ENCODE results near the gene ATXN7L1.
"Not testable (repeated sequence)": the region's sequence is repeated elsewhere in the genome, so short reads cannot be mapped to it uniquely, and the experiment has no call there.

The ATXN7L1 gene

GRCh38 chr7:105890290-105890997 lies 14.0 kb upstream of the ATXN7L1 start:
- DNase-seq (ENCODE audit: low read depth), result no peak

DNA sequence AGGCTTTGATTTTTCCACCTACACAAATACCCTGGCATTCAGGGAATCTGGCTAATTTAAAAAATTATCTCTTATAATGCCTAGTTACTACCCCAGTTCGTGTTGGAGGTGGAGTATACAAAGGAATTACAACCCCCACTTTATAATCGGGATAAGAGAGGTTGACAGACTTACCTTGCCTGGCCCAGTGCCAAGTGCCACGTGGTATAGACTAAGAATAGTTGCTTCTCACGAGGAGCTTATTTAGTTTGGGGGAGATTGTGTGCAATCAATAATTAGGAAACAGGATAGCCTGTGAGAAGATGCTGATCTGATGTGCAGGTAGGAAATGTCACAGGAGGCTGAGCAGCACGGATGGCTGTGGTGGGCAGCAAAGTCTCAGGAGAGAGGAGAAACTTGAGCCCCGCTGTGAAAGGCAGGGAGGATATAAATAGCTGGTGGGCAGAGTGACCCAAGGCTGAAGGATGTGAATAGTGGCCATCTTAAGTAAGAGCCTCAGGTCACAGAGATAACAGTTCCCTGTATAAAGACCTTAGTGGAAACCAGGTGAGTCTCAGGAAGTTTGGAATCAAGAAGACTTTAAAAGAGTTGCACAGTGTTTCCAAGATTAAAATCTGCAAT lies 11.3 kb upstream of the ATXN7L1 start:
- no peak for DNase-seq (ENCODE audit: low read depth)

GRCh38 chr7:105886776-105887175 lies 10.4 kb upstream of the ATXN7L1 start:
- no peak for DNase-seq (ENCODE audit: low read depth)

DNA sequence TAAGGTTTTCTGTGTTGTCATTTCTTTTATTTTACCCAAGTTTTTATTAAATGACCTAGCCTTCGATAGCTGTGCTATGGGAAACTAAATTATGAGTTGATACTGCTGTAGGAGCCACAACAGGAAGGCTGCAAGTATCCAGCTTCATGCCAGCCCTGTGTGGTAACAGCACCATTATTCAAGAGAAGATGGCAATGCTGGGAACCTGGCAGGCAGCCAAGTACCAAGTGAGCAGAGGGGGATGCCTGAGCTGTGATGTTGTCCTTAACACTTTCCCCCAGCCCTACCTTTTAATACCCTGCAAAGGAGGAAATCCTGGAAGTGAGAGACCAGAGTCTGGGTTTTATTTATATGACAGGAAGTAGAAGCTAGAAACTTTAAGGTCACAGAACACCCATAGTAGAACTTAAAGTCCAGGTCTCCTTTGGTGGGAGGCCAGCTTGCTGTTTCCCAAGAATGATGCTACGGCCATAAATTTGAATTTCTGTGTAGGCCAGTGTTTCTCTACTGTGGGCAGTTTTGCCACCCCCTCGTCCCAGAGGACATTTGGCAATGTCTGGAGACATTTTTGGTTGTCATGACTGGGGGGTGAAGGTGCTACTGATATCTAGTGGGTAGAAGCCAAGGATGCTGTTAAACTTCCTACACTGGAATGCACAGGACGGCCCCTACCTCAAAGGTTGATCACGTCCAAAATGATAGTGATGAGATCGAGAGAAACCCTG lies 9.2 kb upstream of the ATXN7L1 start:
- no peak for DNase-seq (ENCODE audit: low read depth)

- not testable (repeated sequence) for DNase-seq (ENCODE audit: low read depth)
Measured at GRCh38 chr7:105883179-105883578, 6.8 kb upstream of the ATXN7L1 start.

GRCh38 chr7:105881439-105881838 lies 5.0 kb upstream of the ATXN7L1 start:
- no peak for DNase-seq (ENCODE audit: low read depth)

DNA sequence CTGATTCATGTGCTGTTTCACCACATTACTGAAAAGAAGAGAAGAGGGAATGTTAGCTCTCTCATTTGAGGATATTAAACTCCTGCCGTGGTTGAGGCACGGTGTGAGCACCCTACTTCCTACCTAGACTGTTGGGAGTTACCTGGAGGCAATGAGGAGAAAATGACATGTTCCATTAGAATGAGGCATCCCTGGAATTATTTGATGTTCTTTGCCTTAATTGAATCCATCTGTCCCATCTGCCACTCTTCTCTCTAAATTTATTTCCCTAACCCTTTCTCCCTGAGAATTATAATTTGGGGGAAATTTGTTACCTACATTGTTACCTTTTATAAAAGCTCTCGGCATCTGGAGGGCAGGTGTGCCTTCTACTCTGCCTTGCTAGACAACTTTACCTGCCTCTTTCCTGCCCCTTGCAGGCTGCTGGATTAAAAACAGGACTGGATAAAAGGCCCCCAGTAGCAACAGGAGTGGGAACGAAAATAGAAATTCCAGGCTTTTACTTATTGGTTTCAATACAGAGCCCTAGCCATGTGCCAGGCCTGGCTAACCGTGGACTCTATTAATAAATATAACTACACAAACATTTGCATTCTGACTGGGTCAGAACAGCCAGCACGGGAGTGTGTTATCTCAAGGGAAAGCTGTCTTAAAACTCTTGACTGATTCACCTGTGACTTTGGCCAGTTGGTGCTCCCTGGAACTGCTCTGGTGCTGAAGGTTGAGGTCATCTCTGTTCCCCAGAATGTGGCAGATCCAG lies 4.4 kb upstream of the ATXN7L1 start:
- no peak for DNase-seq (ENCODE audit: low read depth)

DNA sequence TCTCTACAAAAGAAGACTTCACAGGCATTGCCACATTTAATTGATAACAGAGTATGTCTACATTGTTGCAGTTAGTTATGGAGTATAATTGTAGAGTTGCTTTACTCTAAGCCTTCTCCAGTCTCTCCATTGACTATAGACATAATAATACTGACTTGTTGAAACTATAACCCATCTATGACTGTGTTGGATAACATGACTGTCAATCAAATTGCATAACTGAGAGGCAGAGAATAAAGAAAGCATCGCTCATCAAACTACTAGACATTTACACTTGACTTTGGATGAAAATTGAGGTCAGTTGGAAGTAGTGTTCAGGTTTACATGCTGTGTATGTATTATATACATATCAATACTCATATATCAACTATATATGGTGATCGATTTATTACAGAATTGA lies 3.4 kb upstream of the ATXN7L1 start:
- DNase-seq (ENCODE audit: low read depth), result no peak

GRCh38 chr7:105878746-105879605 lies 2.6 kb upstream of the ATXN7L1 start:
- DNase-seq (ENCODE audit: low read depth), result no peak

- DNase-seq (ENCODE audit: low read depth), result no peak
Measured at GRCh38 chr7:105877736-105878135, 1.3 kb upstream of the ATXN7L1 start.

DNA sequence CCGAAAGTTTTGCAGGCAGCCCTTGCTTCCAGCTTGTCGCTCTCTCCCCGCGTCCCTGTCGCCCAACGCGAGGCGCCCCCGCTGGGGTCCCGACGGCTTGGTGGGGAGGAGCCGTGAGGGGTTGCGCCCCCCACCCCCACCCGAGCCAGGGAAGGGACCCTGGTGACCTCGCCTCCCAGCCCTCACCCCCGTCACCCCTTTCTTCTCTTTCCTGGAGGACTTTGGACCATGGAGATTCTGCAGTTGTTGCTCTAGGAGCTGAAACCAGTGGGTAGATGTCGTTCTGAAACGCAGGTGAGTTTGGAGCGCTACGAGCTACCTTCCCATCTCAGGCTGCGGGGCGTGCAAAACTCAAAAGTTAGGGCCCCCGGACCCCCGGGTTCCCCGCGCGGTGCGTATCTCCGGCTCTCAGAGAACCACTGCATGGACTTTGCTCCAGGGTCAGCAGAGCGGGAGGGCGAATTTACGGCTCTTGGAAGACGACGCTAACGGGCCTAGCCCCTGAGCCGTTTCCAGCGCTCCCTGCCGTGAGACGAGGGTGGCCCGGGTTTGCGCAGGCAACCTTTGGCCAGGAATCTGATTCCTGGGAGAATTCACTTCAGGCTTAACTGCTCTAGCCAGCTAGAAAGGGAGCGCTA lies 684 bp upstream of the ATXN7L1 start:
- DNase-seq (ENCODE audit: low read depth), result no peak

DNA sequence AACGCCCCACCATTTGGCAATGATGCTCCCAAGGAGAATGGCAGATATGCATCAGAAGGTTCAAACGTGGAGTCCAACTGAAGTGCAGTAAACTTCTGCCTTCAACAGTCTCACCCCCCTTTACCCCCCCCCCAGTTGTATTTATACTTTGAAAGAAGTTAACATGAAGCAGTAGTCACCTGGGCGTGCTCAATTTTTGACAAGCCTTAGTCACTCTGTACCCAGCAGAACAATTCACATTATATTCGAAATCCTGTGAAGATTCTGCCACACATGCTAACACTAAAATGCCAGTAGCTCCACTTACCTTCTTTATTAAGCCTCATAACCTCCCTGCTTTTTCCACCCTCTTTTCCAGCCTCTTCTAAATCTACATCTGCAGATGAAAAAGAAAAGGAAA lies 894 bp downstream of the ATXN7L1 start:
- no peak for DNase-seq (ENCODE audit: low read depth)

DNA sequence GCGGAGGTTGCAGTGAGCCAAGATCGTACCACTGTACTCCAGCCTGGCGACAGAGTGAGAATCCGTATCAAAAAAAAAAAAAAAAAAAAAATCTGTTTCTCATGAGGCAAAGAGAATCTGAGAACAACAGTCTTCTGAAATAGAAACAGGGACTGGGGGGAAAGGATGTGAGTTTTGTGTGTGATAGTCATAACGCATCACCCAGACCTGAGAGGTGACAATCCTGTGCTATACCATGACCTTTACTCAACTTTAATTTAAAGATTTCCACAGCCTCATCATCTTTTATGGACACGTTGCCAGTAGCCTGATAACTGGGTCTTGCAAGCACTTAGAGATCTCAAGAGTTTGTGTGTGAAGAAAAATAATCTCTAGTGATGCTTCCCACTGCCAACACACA lies 2.3 kb downstream of the ATXN7L1 start:
- DNase-seq (ENCODE audit: low read depth), result no peak

DNA sequence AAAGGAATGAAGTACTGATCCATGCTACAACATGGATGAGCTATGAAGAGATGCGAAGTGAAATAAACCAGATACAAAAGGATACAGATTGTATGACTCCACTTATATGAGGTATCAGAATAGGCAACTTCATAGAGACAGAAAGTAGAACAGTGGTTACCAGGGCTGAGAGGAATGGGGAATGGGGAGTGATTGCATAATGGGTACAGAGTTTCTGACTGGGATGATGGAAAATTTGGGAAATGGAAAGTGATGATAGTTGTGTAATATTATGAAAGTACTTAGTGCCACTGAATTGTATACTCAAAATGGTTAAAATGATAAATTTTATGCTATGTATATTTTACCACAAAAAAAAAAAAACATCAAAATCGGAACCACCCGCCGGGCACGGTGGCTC lies 3.9 kb downstream of the ATXN7L1 start:
- no peak for DNase-seq (ENCODE audit: low read depth)

- no peak for DNase-seq (ENCODE audit: low read depth)
Measured at GRCh38 chr7:105871142-105871541, 5.3 kb downstream of the ATXN7L1 start.

DNA sequence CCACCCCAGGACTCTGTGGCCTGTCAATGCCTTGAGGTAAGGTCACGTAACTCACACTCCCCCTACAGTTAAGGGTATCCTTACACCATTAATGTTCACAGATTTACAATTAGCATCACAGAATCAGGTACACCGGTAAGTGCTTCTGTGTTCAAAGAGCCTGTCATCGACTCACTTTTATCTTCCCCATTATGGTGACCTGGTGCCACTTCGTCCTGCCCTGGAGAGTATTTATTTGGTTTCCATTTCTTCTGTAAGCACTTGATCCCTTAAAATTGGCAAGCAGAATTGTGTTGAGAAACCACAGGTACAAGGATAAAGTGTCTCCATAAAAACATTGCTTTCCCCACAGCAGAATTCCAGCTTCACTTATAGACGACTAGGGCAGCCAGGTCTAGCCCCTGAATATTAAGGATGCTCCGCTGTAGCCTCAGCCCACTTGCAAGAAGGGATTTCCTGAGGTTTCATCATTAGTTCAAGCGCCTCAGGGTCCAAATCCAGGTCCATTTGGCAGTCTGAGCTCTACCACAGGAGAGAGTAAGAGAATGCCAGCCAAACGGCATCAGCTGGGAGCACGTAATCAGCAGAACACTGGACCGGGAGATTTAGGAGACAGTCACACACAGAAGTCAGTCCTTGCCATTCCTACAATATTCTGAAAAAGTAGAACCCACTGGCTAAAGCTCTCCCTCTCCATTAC lies 10.1 kb downstream of the ATXN7L1 start:
- no peak for DNase-seq (ENCODE audit: low read depth)

DNA sequence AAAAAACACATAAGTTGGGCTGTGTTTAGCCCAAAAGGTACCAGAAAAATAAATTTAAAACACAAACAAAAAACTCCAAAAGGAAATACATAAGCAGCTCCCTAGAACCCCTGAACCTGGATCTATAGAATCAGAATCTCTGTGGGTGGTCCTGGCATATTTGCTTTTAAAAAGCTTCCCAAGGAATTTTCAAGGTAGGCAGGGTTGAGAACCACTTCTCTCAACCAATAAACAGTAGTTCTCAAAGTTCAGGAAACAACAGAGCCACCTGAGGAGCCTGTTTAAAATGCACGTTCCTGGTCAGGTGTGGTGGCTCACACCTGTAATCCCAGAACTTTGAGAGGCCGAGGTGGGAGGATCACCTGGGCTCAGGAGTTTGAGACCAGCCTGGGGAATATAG lies 12.5 kb downstream of the ATXN7L1 start:
- no peak for DNase-seq (ENCODE audit: low read depth)

DNA sequence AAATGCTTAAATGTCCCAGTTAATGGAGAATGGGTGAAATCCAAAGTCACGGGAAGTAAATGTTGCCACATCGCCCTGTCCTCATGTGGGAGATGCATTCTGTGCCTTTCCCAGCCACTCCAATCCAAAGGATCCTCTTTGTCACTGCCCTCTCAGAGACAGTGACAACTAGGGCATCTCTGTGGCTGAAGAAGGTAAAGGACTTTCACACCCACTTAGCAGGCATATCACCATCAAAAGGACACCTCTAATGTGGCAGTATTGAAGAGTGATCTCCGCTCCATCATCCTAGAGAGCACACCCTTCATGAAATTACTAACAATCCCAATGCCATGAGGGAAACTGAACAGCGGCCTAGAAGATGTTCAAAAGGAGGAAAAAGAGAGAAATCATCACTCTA lies 13.6 kb downstream of the ATXN7L1 start:
- no peak for DNase-seq (ENCODE audit: low read depth)

GRCh38 chr7:105862276-105862675 lies 14.1 kb downstream of the ATXN7L1 start:
- no peak for DNase-seq (ENCODE audit: low read depth)

- DNase-seq (ENCODE audit: low read depth), result no peak
Measured at GRCh38 chr7:105861224-105861623, 15.2 kb downstream of the ATXN7L1 start.

DNA sequence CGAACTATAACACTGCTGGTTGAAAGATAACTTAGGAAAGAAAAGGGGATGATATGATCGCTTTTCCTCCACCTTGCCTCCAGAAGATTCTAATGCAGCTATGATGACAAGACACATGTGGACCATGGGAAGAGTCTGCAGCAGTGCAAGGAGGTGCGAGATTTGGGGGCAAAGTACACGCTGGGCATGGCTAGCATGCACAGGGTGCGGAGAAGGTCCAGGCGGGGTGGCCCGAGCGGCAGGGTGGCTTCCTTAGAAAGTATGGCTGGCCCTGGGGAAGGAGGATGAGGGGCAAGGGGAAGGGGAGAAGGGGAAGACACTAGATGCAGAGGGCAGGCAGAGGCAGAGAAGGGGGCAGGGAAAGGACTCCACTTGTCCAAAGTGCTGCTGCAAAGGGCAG lies 15.6 kb downstream of the ATXN7L1 start:
- DNase-seq (ENCODE audit: low read depth), result no peak

Measured in stimulated activated CD8-positive, alpha-beta memory T cell treated with anti-CD3 and anti-CD28 coated beads, Interleukin-7, amount 100 ng/mL, for 24 hours (primary cell).